CD4-positive, alpha-beta T cell treated with Interleukin-10 for 1 hour (primary cell): ENCODE results near the gene PPP6C.
A peak's percentile ranks its signal among the peaks of the same experiment; 100 is the strongest.
"Not testable (repeated sequence)": the region's sequence is repeated elsewhere in the genome, so short reads cannot be mapped to it uniquely, and the experiment has no call there.

ENCODE experiments used
- DNase-seq: peaks from one replicate; pipeline ENCODE4 v3.0.0-alpha.2; 2020

PPP6C gene

DNA sequence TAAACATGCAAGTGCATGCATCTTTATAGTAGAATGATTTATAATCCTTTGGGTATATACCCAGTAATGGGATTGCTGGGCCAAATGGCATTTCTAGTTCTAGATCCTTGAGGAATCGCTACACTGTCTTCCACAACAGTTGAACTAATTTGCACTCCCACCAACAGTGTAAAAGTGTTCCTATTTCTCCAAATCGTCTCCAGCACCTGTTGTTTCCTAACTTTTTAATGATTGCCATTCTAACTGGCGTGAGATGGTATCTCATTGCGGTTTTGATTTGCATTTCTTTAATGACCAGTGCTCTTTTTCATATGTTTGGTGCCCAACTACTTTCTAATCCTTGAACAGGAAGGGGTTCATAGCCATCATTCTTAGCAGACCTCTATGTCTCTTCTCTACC lies 7.8 kb downstream of the PPP6C start:
- not testable (repeated sequence) for DNase-seq

DNA sequence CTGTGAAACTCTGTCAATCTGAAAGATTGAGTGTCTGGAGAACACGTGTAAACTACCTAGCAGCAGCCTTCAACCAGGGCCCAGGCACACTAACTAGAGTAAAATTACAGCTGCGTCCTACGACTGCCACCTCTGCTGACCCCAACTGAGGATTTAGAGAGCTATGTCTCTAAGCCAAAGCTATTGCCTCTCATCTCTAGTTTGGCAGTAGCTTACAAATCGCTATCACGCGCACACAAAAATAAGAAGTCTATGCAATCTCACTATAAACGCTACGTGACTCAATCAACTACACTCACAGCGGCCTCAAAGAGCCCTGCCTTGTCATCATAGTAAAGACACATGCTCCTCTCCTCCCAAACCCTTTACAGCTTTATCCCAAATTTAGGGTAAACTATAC lies 8.7 kb downstream of the PPP6C start:
- DNase-seq = no peak

DNA sequence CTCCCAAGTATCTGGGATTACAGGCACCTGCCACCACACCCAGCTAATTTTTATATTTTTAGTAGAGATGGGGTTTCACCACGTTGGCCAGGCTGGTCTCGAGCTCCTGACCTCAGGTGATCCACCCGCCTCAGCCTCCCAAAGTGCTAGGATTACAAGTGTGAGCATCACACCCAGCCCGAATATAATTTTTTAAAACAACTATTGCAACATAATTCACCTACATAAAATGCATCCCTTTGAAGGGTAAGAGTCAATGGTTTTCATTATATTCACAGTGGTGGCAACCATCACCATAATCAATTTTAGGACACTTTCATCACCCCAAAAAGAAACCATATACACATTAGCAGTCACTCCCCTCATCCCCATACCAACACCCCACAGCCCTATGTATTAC lies 9.8 kb downstream of the PPP6C start:
- DNase-seq = not testable (repeated sequence)

DNA sequence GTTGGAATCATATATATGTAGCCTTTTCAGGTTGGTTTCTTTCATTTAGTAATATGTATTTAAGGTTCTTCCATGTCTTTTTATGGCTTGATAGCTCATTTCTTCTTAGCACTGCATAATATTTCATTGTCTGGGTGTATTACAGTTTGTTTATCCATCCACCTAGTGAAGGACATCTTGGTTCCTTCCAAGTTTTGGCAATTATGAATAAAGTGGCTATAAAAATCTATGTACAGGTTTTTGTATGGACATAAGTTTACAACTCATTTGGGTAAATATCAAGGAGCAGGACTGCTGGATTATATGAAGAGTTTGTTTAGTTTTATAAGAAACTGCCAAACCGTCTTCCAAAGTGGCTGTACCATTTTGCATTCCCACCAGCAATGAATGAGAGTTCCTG lies 11.7 kb downstream of the PPP6C start:
- DNase-seq = no peak

DNA sequence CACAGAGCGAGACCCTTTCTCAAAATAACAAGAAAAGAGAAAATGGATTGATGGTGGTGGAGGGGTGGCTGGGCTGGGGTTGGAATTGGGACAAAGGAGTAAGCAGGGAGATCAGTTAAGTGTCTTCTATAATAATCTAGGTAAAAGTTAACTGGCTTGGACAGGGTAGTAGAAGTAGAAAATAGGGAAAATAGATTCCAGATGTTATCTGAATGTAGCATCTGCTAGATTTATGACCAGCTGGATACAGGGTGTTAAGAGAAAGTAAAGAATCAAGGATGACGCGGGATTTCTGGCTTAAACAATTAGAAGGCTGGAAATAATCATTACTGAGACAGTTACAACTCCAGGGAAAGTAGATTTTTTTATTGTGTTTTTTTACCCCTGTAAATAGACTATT lies 13.0 kb downstream of the PPP6C start:
- DNase-seq = no peak

DNA sequence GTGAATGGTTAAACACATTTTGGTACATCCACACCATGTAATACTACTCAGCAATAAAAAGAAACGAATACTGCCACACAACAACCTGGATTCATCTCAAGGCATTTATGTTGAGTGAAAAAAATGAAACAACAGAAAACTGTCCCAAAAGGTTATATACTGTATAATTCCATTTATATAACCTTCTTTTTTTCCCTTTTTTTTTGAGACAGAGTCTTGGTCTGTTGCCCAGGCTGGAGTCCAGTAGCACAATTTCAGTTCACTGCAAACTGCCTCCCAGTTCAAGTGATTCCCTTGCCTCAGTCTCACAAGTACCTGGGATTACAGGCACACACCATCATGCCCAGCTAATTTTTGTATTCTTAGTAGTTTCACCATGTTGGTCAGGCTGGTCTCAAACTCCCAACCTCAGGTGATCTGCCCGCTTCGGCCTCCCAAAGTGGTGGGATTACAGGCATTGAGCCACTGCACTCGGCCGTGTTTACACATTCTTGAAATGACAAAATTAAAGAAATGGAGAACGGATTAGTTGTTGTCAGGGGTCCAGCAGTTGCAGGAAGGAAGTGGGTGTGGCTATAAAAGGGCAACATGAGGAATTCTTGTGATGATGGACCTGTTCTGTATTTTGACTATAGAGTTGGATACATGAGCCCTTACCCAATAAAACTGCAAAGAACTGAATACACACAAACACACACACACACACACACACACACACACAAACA lies 17.4 kb downstream of the PPP6C start:
- no peak for DNase-seq

DNA sequence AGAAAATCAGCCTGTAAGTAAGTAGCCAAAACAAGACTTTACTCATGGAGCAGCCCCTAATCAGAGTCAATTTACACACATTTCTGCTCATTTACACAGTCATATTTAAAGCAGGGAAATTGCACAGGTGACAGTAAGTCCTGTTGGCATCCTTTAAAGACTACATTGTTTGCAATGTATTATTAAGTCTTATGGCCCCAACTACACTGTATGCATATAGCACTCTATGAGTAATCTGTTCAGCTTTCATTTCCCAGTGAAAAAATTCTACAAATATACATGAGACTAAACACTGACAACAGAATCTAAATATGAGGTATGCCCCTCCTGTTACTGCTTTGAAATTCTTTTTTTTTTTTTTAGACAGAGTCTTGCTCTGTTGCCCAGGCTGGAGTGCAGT lies 19.7 kb downstream of the PPP6C start:
- no peak for DNase-seq

DNA sequence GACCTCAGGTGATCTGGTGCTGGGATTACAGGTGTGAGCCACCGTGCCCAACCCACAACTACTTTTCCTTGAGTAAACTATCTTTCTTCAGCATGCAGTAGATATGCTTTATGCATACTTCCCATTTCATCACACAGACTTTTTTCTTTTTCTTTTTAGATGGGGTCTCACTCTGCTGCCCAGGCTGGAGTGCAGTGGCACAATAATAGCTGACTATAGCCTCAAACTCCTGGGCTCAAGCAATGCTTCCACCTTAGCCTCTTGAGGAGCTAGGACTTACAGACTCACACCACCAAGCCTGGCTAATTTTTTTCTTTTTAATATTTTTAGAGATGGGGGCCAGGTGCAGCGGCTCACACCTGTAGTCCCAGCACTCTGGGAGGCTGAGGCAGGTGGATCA lies 22.8 kb downstream of the PPP6C start:
- no peak for DNase-seq

DNA sequence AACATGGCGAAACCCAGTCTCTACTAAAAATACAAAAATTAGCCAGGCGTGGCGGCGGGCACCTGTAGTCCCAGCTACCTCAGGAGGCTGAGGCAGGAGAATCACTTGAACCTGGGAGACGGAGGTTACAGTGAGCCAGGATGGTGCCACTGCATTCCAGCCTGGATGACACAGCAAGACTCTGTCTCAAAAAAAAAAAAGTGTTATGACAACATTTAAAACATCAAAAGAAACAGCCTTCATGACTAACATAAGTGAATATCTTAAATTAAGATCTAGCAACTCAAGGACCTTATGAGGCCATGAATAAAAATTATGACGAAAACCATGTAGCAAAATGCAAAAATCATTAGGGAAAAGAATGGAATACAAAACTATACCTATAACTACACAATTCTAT lies 26.7 kb downstream of the PPP6C start:
- not testable (repeated sequence) for DNase-seq

DNA sequence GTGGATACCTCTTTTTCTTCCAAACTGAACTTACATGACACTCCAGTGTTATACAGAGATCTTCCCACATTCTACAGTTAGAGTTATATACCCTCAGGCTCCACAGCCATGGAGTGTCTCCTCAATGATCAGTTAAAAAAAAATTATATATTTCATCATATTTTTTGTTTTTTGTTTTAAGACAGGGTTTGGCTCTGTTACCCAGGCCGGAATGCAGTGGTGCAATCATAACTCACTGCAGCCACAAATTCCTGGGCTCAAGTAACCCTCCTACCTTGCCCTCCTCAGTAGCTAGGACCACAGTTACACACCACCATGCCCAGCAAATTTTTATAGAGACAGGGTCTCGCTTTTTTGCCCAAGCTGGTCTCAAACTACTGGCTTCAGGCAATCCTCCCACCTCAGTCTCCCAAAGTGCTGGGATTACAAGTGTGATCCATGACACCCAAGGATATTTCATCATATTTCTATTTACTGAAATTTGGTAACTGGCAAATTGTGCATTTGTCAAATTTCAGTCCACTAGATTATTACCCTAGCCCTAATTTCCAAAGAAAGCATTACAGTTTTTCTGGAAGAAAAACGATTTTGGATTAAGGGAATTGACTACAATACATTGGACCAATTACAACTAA lies 28.2 kb downstream of the PPP6C start:
- no peak for DNase-seq

DNA sequence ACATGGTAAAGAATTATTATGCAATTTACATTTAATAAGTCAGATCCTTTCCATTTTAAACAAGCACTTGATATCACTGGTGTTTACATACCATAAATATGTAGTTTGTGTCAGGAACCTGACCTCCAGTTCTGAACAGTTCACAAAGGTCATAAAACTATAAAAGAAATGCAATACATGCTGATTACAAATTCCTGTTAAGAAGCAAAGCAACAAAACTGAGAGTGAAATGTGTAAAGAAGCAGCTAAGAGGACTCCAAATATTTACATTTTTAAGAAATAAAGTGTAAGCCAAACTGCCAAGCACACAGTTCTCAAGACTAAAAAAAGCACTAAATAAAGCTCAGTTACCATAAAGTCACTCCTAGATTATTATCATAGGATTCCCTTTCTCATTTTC lies 28.9 kb downstream of the PPP6C start:
- no peak for DNase-seq

DNA sequence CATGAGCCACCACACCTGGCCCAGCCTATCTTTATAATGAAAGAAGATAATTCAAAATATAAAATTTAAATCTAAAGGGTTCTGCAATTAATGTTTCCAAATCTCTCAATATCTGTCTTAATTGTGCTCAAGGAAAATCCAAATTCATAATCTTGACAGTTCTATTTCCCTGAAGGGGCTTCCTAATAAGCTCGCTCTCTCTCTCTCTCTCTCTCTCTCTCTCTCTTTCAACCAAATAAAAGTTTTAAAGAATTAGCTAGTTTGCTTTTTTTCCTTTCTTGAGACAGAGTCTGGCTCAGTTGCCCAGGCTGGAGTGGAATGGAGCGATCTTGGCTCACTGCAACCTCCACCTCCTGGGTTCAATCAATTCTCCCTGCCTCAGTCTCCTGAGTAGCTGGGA lies 33.1 kb downstream of the PPP6C start:
- DNase-seq = no peak

DNA sequence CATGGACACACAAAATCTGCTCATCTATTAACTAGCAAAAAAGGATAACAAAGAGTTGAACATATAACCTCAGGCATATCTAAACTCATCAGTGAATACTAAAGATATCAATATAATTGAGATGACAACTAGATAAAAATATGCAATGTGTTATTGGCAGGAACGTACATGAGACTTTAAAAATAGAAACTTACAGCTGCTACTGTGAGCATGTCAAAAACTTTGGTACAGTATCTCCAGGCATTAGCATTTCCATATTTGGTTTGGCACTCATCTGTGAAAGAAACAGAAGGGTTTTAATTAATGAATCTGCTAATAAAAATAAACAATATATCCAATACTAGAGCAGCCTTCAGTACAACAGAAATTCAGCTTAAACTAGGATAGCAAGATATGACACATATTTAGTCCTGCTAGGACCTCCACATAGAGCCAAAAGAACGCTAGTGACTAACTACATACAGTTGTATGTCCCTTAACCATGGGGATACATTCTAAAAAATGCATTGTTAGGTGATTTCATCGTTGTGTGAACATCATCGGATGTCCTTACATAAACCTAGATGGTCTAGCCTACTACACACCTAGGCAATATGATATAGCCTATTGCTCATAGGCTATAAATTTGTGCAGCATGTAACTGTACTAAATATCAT lies 35.8 kb downstream of the PPP6C start:
- no peak for DNase-seq

DNA sequence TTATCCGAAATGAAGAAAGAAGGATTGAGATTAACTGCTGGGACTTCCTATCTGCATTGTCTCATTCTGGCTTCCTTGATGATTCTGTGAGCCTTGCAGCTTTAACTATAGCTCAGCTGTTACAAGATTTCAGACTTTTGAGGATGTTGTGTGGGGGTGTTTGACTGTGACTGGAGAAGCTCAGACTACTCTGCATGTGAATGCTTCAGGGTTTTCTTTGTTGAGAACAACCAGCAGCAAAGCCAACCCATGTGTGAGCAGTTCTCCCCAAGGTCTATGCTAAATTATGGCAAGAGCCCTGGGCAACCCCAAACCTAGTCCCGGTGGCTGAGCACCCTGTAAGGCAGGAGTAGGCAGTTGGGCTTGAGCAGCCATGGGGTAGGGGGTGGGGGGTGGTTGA lies 37.9 kb downstream of the PPP6C start:
- DNase-seq = no peak

DNA sequence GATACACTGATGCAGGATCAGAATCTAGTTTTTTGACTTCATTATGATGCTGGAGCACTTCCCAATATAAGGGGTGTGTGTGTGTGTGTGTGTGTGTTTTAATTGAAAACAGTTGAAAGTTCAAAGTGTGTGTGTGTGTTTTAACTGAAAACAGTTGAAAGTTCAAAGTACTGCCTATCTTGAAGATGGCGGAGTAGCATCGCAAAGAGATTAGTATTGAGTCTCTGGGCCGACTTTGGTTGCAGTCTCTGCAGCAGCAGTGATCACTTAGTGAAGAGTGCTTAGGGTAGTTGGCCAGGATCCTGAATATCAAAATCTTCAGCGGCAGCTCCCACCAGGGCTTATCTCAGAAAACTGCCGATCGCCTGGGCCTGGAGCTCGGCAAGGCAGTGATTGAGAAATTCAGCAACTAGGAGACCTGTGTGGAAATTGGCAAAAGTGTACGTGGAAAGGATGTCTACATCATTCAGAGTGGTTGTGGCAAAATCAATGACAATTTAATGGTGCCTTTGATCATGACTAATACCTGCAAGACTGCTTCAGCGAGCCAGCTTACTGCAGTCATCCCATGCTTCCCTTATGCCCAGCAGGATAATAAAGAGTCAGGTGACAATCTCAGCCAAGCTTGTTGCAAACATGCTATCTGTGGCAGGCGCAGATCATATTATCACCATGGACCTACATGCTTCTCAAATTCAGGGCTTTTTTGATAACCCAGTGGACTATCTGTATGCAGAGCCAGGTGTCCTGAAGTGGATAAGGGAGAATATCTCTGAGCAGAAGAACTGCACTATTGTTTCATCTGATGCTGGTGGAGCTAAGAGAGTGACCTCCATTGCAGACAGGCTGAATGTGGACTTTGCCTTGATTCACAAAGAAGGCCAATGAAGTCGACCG lies 39.0 kb downstream of the PPP6C start:
- no peak for DNase-seq

DNA sequence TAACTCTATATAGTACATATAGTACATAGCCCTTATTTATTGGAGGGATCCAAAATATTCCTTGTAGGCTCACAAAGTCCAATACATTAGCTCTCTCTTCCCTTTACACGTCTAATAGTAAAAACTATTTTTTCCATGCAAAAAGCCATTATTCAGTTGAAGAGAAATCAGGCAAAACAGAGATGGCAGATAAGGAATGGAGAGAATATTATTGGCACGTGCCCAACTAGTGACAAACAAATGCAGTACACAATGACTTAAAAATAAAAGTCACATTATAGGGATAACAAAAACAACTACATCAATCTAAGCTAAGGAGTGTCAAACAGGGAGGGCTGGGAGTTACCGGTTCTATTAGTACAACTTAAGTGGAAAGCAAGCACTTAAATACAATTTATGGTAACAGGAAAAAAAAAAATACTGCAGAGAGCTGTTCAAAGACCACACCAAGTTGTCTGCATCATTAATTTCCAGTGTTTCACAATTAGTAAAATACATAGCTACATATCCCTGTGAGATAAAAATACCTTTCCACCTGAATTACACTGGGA lies 42.1 kb downstream of the PPP6C start:
- no peak for DNase-seq

DNA sequence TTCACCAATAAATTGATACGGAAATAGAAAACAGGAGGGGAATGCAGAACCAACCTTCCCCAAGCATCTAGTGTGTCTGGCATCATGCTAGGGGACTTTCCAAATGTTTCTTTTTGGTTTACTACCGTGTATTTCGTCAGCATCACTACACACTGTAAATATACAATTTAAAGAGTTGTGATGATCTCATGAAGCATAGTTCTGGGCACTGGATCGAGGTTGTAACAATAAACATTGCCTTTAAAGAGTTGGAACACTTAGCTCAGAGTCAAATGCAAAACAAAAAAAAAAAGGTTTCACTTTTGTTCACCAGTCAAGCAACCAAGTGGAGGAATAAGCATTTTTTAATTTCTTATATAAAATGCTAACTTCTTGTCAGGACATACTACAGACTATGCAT lies 43.4 kb downstream of the PPP6C start:
- no peak for DNase-seq

DNA sequence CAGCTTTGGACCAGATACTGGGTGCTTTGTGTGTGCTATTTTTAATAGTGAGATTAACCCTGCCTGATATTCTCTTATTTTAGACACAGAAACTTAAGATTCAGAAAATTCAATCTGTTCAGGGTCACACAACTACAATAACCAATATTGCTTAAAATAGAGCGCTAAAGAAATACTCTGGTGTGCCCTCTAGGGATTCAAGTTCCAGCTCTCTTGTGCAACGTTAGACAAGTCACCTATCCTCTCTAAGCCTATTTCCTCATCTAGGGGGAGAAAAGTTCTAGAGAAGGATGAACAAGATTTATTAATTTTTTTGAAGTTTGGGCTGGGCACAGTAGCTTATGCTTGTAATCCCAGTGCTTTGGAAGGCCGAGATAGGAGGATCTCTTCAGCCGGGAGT lies 44.2 kb downstream of the PPP6C start:
- DNase-seq = no peak

DNA sequence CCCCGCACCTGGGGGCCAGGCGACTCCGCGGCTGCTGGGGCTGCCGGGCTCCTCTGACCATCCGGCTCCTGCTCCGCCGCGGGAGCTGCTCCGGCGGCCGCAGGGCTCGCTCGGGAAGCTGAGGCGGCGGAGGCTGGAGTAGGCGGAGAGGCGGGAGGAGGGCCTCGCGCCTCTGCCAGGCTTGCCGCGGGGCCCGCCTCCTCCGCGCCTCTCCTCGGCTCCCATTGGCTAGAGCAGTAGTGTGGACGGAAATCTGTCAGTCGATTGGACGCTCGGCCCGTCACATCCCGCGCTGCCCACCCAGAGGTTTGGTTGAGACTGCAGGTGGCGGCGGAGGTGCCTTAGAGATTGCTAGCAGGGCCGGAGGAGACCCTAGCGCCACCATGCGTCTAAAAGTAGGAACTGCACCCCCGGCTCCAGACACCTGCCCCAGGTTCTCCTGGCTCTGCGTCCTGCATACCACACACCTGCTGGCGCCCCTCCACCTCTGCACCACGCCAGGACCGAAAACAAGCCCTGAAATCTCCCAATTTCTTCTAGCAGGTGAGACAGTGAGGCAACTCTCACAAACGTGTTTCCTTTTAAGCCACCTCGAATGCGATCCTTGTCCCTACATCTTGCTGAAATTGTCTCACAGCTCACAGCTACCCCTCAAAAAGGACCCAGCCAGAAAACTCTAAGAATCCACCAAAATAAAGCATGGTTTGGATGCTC lies 46.1 kb downstream of the PPP6C start, which contains the start of gene SCAI:
Gene SCAI (minus strand): TSS at position 152 of the 714 bp plus-strand sequence. CDS start 91 bp downstream, at position 61.
- peak; percentile 99 for DNase-seq

DNA sequence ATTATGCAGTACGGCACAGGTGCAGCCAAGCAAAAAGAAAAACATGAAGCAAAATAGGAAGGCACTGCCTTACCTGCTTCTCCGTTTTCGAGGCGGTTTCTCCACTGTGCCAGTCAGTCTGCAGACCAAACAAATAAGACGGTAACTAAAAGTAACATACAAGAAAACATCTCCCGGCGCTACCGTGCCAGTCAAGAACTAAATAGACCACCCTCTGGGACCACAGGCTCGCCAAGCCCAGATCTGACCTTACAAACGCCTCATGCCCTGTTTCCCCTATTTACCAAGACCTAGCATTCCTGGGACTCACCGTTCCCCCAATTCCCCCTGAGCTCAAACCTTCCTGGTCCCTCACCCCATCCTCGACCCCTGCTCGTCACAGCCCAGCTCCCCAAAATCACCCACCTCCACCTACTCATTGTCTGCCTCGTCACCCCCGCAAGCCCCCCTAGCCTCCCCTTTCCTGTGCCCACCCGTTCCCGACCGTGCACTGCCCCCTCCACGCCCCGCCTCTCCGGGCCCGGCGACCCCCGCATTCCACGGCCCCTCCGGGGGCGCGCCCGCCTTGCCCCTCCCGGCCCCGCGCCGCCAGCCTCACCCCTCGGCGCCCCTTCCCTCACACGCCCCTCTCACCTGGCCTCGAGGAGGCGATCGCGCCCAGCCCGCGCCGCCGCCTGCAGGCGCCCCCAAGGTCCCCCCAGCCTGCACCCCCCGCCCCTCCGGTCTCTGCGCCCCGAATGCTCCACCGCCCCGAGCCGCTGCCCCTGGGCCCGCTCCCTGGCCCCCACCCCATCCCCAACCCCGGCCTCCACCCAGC lies 46.8 kb downstream of the PPP6C start:
- DNase-seq = peak; percentile 15

DNA sequence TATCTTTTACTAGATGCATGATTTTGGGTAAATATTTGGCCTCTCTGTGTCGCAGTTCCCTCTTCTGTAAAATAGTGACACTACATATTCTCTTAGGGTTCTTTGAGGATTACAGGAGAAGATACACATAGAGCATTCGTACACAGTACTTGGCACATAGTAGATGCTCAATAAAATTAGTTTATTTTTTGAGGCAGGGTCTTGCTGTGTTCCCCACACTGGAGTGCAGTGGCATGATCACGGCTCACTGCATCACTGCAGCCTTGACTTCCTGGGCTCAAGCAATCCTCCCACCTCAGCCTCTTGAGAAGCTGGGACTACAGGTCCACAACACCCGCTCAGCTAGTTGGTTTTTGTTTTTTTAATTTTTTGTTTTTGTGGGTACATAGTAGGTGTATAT lies 47.9 kb downstream of the PPP6C start:
- no peak for DNase-seq
